Measurements from ENCODE around the gene HSD11B1. TPM values are rescaled to one million over a fixed set of nuclear protein-coding genes. Genes with fewer than 3 reads are reported as not detected.

HSD11B1 gene
- total RNA-seq (2013), result not detected
- not detected for polyA plus RNA-seq
- polyA minus RNA-seq, result not detected in 2 replicates
- total RNA-seq, result 0.07 to 2.5 (median 0.67) reads per million in 11 experiments

DNA sequence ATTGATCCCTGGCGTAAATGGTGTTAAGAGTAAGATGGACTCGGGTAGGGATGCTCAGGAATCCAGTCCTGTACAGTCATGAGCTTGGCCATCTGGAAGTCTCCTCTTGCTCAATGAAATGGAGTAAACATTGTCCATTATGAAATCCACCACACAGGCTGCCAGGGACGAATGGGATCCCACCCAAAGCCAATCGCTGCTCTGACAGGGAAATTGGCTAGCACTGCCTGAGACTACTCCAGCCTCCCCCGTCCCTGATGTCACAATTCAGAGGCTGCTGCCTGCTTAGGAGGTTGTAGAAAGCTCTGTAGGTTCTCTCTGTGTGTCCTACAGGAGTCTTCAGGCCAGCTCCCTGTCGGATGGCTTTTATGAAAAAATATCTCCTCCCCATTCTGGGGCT is at the start of gene HSD11B1:
HSD11B1 (plus strand) TSS at position 263 of the 400 bp plus-strand sequence; CDS start at position 360, 97 bp downstream.
- Histone ChIP-seq H3K4me1 (ENCODE audit: control insufficient read depth in 1 of 2, insufficient read depth in 2 of 2, low read length in 2 of 2) (peaks cover 18 to 20% of the 10 kb centered on the region in 2 donors), H3K9ac (ENCODE audit: insufficient read depth, low read length, poor library complexity, severe bottlenecking) (no peak within 1 kb of the TSS), H4K20me1 (ENCODE audit: insufficient read depth, low read length) (no peaks in the 10 kb centered on the region), H2AFZ (ENCODE audit: insufficient read depth, low read depth, low read length, poor library complexity, severe bottlenecking) (peak within 1 kb of the TSS; percentile 53), H3K27me3 (ENCODE audit: control insufficient read depth in 2 of 2, insufficient read depth in 2 of 2, low read length in 2 of 2) (no peaks in the 10 kb centered on the region), H3K36me3 (replicated peaks in 1 of 2; ENCODE audit: control insufficient read depth in 1 of 2, insufficient read depth in 2 of 2, low read length in 2 of 2) (no peaks in the 10 kb centered on the region), H3K4me3 (replicated peaks in 1 of 3; ENCODE audit: low read depth in 2 of 3, low read length in 3 of 3) (peak within 1 kb of the TSS in 1 of 3 experiments; percentile 33), H3K9me3 (replicated peaks in 1 of 2; ENCODE audit: control insufficient read depth in 1 of 2, insufficient read depth in 1 of 2, low read length in 2 of 2) (no peaks in the 10 kb centered on the region), H3K27ac (ENCODE audit: low read depth in 1 of 2, low read length in 2 of 2) (no peak within 1 kb of the TSS), H3K79me2 (ENCODE audit: insufficient read depth, low read length) (no peaks in the 10 kb centered on the region), H3K4me2 (replicated peaks; ENCODE audit: extremely low read depth, low read length, poor library complexity, severe bottlenecking) (peak within 1 kb of the TSS; percentile 36)
- Mint-ChIP-seq H3K36me3 (peaks cover 2 to 7% of the 10 kb centered on the region in 2 donors), H3K4me1 (peaks cover 19% of the 10 kb centered on the region), H3K9me3 (peaks cover 0 to 7% (median 4%) of the 10 kb centered on the region in 7 donors), H3K4me3 (peak within 1 kb of the TSS in 1 of 2 donors; percentile 40), H3K27me3 (ENCODE audit: low read depth in 3 of 3) (peaks cover 0 to 4% (median 0%) of the 10 kb centered on the region in 3 donors), H3K27ac (peak within 1 kb of the TSS in 3 of 7 donors; percentile 11 to 40 (median 12))
- intact Hi-C loops (cut with micrococcal nuclease), result loop anchor here in 1 of 2 donors (5.0 kb wide), 1 partner anchor 38 kb away; no protein-coding TSS in a partner anchor
- peak in 1 of 3 donors; percentile 12 for DNase-seq
- WGBS (ENCODE audit: insufficient coverage), result 0% methylated on average over 1 of the region's 6 CpGs
- TF ChIP-seq, protein P1, sequence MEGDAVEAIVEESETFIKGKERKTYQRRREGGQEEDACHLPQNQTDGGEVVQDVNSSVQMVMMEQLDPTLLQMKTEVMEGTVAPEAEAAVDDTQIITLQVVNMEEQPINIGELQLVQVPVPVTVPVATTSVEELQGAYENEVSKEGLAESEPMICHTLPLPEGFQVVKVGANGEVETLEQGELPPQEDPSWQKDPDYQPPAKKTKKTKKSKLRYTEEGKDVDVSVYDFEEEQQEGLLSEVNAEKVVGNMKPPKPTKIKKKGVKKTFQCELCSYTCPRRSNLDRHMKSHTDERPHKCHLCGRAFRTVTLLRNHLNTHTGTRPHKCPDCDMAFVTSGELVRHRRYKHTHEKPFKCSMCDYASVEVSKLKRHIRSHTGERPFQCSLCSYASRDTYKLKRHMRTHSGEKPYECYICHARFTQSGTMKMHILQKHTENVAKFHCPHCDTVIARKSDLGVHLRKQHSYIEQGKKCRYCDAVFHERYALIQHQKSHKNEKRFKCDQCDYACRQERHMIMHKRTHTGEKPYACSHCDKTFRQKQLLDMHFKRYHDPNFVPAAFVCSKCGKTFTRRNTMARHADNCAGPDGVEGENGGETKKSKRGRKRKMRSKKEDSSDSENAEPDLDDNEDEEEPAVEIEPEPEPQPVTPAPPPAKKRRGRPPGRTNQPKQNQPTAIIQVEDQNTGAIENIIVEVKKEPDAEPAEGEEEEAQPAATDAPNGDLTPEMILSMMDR (IDR thresholded peaks at IDR 0.05), result no peak

DNA sequence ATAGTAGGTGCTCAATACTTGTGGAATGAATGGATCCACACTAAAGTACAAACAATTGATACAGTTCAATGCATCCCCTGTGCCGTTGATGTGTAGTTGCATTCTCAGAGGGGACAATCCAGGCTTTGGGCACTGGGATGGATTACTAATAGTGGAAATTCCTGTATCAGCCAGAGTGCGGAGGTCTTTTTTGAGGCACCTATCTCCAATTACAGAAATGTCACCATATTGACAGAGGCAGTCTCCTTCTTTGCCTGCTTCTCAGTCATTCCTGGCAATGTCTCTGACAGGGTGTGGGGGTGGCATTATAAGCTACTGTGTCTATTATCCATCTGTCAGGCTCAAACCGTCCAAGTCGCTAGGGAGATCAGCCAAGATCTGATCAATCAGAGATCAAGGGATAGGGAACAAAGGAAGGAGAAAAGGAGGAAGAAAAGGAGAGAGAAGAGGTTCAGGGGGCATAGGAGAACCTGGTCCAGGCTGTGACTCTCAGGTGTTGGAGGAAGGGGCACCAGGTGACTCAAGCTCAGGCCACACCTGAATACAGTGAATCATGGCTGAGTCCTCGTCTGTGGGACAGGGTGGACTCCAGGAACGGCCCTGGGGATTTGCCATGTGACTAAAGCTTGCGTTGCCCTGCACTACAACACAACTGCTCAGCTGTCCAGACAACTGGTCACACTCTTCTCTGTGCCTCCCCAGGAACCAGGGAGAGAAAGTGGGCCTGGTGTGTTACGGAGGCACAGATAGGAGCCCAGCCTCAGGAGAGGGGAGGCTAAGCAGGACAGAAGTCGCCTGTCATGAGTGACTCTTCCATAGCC is 49.0 kb upstream of the HSD11B1 start:
- H3K9ac ChIP-seq (ENCODE audit: insufficient read depth, low read length, poor library complexity, severe bottlenecking), result no peak overlapping the region
- Mint-ChIP-seq H3K4me3 (peak overlapping the region in 1 of 2 donors; percentile 80), H3K27me3 (ENCODE audit: low read depth in 3 of 3) (peaks cover 43 to 70% (median 48%) of the 10 kb centered on the region in 3 donors), H3K27ac (peak overlapping the region in 6 of 7 donors; percentile 17 to 98 (median 94)), H3K4me1 (peaks cover 74% of the 10 kb centered on the region), H3K36me3 (peaks cover 17 to 30% of the 10 kb centered on the region in 2 donors), H3K9me3 (peaks cover 0 to 4% (median 0%) of the 10 kb centered on the region in 7 donors)
- H2AFZ ChIP-seq (ENCODE audit: insufficient read depth, low read depth, low read length, poor library complexity, severe bottlenecking), result no peak overlapping the region
- no peaks in the 10 kb centered on the region for H3K79me2 ChIP-seq (ENCODE audit: insufficient read depth, low read length)
- peaks cover 11 to 56% of the 10 kb centered on the region in 2 donors for H3K27me3 ChIP-seq (ENCODE audit: control insufficient read depth in 2 of 2, insufficient read depth in 2 of 2, low read length in 2 of 2)
- 83% methylated on average over 1 of the region's 9 CpGs for WGBS (ENCODE audit: insufficient coverage)
- H3K36me3 ChIP-seq (replicated peaks in 1 of 2; ENCODE audit: control insufficient read depth in 1 of 2, insufficient read depth in 2 of 2, low read length in 2 of 2), result no peaks in the 10 kb centered on the region
- no peak overlapping the region for H3K27ac ChIP-seq (ENCODE audit: low read depth in 1 of 2, low read length in 2 of 2)
- DNase-seq, result peak in 1 of 3 donors; percentile 43
- TF ChIP-seq, protein P1 (IDR thresholded peaks at IDR 0.05), result no peak
- no peaks in the 10 kb centered on the region for H4K20me1 ChIP-seq (ENCODE audit: insufficient read depth, low read length)
- H3K4me2 ChIP-seq (replicated peaks; ENCODE audit: extremely low read depth, low read length, poor library complexity, severe bottlenecking), result no peak overlapping the region
- H3K4me3 ChIP-seq (replicated peaks in 1 of 3; ENCODE audit: low read depth in 2 of 3, low read length in 3 of 3), result no peak overlapping the region
- intact Hi-C loops (cut with micrococcal nuclease), result loop anchor here in 1 of 2 donors (2.0 kb wide), 1 partner anchor 17 kb away; no protein-coding TSS in a partner anchor
- H3K4me1 ChIP-seq (ENCODE audit: control insufficient read depth in 1 of 2, insufficient read depth in 2 of 2, low read length in 2 of 2), result peaks cover 61 to 72% of the 10 kb centered on the region in 2 donors
- H3K9me3 ChIP-seq (replicated peaks in 1 of 2; ENCODE audit: control insufficient read depth in 1 of 2, insufficient read depth in 1 of 2, low read length in 2 of 2), result no peaks in the 10 kb centered on the region

Measured in CD14-positive monocyte (primary cell).